AG04450 (cell line): ENCODE measurements around the gene MCM10. TPM values are rescaled to one million over a fixed set of nuclear protein-coding genes. Genes with fewer than 3 reads are reported as not detected.
A peak's percentile ranks its signal among the peaks of the same experiment; 100 is the strongest.

Experiments used
- CTCF ChIA-PET: fragments of 300-600, 350-600 bp; formaldehyde crosslinking; extraction: SDS; loops from one replicate; lab custom pipeline; 2022; ENCODE audit warnings: antibody characterized with exemption, inconsistent platforms; lab: Charles Lee
- POLR2A ChIA-PET: fragments of 350-600 bp; formaldehyde crosslinking; extraction: SDS; loops from one replicate; lab custom pipeline; 2021; ENCODE audit warnings: antibody characterized with exemption, inconsistent platforms; lab: Yijun Ruan, JAX
- DNase-seq: peaks from one replicate; pipeline ENCODE4 v3.0.0-alpha.2; 2011; ENCODE audit warnings: low read depth, low spot score
- H3K27ac ChIP-seq: one replicate; pipeline ENCODE4 v1.5.1; 2012; ENCODE audit warnings: low read depth, low read length, control low read depth
- H3K27me3 ChIP-seq: one replicate; pipeline ENCODE4 v1.6.0; 2012; ENCODE audit warnings: low read length; ENCODE audit not compliant: control insufficient read depth, insufficient read depth
- H3K4me3 ChIP-seq: 2 replicates; pipeline ENCODE4 v1.5.1; 2011; ENCODE audit warnings: mild to moderate bottlenecking, low read depth, low read length, control low read depth
- H3K9me3 ChIP-seq: 2 replicates; pipeline ENCODE4 v1.5.1; 2012; ENCODE audit warnings: low read length; ENCODE audit not compliant: control insufficient read depth, insufficient read depth
- polyA minus RNA-seq: library from RNA; depleted of rRNA, polyadenylated mRNA; stranded (reverse); fragments of >200 nt; gene quantifications from 2 replicates; pipeline ENCODE4 v1.2.3, GENCODE V29; 2011; rRNA and poly(A)+ RNA removed
- polyA plus RNA-seq: library from polyadenylated mRNA; depleted of rRNA; stranded (reverse); fragments of >200 nt; gene quantifications from 2 replicates; pipeline ENCODE4 v1.2.3, GENCODE V29; 2011; rRNA removed
- TF ChIP-seq, protein P1 (sequence below): IDR thresholded peaks from 2 replicates; pipeline ENCODE4 v1.5.1; 2011; ENCODE audit warnings: low read depth, low read length, control low read depth, inconsistent platforms

Gene MCM10
- polyA plus RNA-seq (2.0 and 2.6 TPM in 2 replicates), polyA minus RNA-seq (3.1 TPM in 2 replicates)

DNA sequence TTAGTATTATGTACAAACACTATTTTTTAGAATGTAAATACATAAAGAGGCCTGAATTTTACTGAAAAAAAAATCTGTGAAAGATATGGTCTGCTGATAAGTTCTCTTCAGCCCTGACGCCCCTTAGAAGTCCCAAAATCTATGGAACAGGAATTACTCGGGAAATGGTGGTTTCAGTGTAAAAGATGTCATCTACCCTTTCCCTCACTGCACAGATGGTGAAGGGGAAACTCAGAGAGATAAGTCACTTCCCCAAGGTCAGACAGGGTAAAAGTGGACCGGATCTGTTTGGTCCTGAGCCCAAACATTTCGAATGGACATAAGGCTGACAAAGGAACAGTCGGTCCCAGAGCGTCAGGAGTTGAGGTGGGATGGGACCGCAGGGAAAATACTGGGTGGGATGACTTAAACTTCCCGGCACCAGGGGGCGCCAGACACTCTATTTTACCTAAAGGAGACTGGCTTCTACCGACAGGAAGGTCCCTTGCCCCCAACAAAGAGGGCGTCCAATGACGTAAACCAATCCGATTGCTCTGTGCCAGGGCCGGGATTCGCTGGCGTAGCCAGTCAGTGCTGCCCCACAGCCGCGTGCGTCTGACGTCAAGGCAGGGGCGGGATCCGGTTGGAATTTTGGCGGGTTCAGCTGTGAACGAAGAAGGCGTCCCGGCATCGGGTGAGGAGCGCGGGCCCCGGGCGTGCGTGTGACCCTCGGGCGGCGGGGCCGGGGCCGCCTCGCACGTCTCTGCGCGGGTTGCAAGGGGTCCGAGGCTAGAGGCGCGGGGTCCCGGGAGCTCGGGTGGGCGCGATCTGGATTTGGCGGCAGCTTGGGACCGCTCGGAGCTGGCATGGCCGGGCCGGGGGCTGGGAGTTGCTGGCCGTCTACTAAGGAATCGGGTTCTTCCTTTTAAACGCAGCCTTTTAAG lies at the start of gene MCM10:
TSS of gene MCM10 (plus strand) at position 625 of the 923 bp plus-strand sequence. CDS start 2,645 bp downstream, outside the sequence.
- TF ChIP-seq, protein P1, sequence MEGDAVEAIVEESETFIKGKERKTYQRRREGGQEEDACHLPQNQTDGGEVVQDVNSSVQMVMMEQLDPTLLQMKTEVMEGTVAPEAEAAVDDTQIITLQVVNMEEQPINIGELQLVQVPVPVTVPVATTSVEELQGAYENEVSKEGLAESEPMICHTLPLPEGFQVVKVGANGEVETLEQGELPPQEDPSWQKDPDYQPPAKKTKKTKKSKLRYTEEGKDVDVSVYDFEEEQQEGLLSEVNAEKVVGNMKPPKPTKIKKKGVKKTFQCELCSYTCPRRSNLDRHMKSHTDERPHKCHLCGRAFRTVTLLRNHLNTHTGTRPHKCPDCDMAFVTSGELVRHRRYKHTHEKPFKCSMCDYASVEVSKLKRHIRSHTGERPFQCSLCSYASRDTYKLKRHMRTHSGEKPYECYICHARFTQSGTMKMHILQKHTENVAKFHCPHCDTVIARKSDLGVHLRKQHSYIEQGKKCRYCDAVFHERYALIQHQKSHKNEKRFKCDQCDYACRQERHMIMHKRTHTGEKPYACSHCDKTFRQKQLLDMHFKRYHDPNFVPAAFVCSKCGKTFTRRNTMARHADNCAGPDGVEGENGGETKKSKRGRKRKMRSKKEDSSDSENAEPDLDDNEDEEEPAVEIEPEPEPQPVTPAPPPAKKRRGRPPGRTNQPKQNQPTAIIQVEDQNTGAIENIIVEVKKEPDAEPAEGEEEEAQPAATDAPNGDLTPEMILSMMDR = peak; percentile 82
- POLR2A ChIA-PET = interaction anchor here (0.5 to 0.9 kb wide), 5 partner anchors 19 to 142 kb away, joined by 3 to 4 read pairs (median 3); no protein-coding TSS in a partner anchor

DNA sequence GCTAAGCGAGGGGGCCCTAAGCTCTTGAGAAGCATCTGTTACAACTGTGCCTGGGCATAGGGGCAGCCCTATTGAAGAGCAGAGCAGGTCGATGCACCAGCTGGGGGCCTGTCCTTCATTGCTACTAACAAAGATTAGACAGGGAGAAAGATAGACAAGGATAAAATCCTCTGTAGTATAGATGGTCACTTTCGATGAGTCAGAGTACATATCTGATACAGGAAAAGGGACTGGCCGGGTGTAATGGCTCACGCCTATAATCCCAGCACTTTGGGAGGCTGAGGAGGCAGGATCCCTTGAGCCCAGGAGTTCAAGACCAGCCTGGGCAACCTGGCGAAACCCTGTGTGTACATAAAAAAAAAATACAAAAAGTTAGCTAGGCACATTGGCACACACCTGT lies 47.8 kb upstream of the MCM10 start:
- no peaks in the 10 kb centered on the region for H3K9me3 ChIP-seq
- H3K27me3 ChIP-seq = no peaks in the 10 kb centered on the region
- DNase-seq = no peak
- ChIA-PET CTCF (interaction anchor here (0.9 to 1.6 kb wide), 3 partner anchors 14 to 47 kb away, joined by 4 read pairs; partner anchors contain the start of gene OPTN), POLR2A (no interaction called here)
- TF ChIP-seq, protein P1 = no peak
- no peak overlapping the region for H3K4me3 ChIP-seq
- H3K27ac ChIP-seq = no peak overlapping the region

More for the DNA sequence above, at the start of gene MCM10:
- DNase-seq = peak; percentile 99
- H3K9me3 ChIP-seq = no peaks in the 10 kb centered on the region
- no peaks in the 10 kb centered on the region for H3K27me3 ChIP-seq
- CTCF ChIA-PET = interaction anchor here (0.6 to 4.8 kb wide), 23 partner anchors 10 to 946 kb away, joined by 3 to 96 read pairs (median 4); partner anchors contain the start of gene PHYH
- no peak within 1 kb of the TSS for H3K27ac ChIP-seq
- peak within 1 kb of the TSS; percentile 67 for H3K4me3 ChIP-seq

DNA sequence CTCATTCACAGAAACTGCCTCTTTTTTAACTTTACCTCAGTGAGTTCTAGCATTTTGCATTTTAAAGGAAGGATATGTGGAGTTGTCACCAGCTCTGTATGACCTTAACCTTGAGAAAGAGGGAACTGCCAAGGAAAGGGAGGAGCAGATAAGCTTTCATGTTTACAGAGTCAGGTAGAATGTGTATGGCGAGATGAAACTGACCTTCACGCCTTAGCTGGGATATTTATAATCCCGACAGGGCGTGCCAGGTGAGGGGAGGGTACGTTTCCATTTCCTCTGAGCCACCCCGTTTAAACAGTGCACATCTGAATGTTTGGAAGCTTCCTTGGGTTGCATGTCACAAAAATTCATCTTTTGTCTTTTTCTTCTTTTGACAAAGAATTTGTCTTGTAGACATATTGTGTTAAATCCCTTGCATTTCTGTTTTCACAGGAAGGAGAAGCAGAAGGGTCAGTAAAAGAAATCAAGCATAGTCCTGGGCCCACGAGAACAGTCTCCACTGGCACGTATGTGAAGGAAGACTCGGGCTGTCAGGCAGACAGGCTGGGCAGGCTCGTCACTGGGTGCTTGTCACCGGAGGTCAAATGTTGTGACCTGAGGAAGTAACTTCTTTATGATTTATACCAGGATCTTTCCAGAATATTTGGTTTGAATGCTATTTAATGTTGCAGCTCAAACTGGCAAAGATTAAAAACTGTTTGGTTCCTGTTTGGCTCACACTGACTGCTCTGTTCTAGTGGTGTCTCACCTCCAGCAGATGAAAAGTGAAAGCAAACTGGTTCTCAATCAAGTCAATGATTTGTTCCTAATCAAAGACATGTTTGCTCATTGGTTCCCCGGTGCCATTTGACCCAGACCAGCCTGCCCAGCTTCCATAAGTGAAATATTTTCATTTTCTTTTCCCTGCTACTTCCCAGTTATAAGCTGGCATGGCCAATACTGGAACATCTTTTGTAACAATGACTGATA lies 45.2 kb upstream of the MCM10 start:
- Histone ChIP-seq H3K9me3 (no peaks in the 10 kb centered on the region), H3K27ac (no peak overlapping the region), H3K27me3 (no peaks in the 10 kb centered on the region), H3K4me3 (no peak overlapping the region)
- no peak for DNase-seq
- TF ChIP-seq, protein P1 = no peak
- ChIA-PET CTCF (interaction anchor here (1.4 kb wide), 1 partner anchor 16 kb away, joined by 5 read pairs; the partner anchor contains the start of gene OPTN), POLR2A (no interaction called here)

DNA sequence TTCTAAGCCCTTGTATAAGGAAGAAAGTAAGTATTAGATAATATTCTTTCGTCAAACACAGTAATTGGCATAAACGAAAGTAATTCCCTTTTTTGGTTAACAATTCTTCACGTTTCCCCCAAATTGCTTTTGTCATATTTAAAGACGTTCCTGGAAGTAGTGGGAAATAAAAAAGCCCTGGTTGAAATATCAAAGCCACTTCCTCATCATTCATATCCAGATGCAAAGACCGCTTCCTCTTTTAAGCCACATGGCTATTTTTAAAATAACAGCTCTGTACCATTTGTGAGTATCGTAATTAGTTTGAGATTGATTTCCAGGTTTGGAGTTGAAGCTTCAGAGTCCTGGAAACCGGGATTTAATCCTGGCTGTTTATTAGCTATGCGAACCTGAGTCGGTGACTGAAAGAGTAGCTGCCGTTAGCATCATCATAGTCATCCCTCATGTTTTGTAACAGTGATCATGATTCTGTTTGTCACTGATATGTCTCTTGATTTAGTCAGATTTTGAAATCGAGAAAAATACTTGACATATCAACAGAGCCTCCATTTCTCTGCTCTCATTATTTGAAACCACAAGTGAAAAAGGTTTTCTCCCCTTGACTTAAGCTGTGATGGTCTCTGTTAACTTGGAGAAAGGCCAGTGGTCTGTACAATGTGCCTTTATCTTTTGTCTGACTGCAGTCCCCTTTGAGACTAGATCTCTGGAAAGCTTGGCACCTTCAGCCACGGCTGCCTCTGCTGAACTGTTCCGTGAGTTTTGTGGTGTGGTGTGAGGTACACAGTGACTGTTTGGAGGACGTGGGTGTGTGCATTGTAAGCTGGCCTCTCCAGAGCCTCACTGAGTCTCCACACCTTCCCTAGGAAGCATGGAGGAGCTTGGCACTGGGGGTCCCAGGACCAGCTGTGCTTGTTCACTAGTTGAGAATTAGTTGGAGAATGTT lies 43.2 kb upstream of the MCM10 start:
- no peaks in the 10 kb centered on the region for H3K9me3 ChIP-seq
- no peak for DNase-seq
- H3K27me3 ChIP-seq = no peaks in the 10 kb centered on the region
- POLR2A ChIA-PET = no interaction called here
- H3K27ac ChIP-seq = no peak overlapping the region
- CTCF ChIA-PET = interaction anchor here (0.9 kb wide), 1 partner anchor 19 kb away, joined by 3 read pairs; no protein-coding TSS in a partner anchor
- TF ChIP-seq, protein P1 = no peak
- no peak overlapping the region for H3K4me3 ChIP-seq
